GM10266 (cell line): Measurements from ENCODE around the gene SCN1A.
"Not testable (repeated sequence)": the region's sequence is repeated elsewhere in the genome, so short reads cannot be mapped to it uniquely, and the experiment has no call there.

ENCODE experiments used
- DNase-seq: peaks from one replicate; pipeline ENCODE4 v3.0.0; 2012; ENCODE audit errors: extremely low spot score
- CTCF ChIP-seq: IDR thresholded peaks from 2 replicates; pipeline ENCODE4 v1.5.1; 2012; ENCODE audit warnings: mild to moderate bottlenecking, low read depth; ENCODE audit not compliant: control insufficient read depth, insufficient read depth; ENCODE audit errors: missing control alignments

The SCN1A gene

DNA sequence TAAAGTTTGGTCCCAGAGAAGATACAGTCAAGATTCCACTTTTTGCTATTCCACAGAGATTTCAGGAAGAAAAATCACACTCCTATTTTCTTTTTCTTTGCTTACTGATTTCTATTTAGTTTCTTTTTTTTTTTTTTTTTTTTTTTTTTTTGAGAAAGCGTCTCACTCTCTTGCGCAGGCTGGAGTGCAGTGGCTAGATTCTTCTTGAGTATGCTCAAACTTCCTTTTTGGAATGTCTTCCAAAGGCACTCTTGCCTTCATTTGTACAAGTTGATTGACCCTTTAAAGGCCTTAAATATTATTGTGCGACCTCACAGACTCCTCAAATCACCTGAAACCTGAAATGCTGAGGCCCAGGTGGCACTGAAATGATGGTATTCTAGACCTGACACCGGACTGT lies 9.6 kb downstream of the SCN1A start:
- TF ChIP-seq CTCF = no peak
- no peak for DNase-seq

GRCh38 chr2:166117491-166117890 lies 10.3 kb downstream of the SCN1A start:
- no peak for TF ChIP-seq CTCF
- DNase-seq = no peak

- no peak for TF ChIP-seq CTCF
- DNase-seq = no peak
Observed at GRCh38 chr2:166115589-166115988, 12.2 kb downstream of the SCN1A start.

DNA sequence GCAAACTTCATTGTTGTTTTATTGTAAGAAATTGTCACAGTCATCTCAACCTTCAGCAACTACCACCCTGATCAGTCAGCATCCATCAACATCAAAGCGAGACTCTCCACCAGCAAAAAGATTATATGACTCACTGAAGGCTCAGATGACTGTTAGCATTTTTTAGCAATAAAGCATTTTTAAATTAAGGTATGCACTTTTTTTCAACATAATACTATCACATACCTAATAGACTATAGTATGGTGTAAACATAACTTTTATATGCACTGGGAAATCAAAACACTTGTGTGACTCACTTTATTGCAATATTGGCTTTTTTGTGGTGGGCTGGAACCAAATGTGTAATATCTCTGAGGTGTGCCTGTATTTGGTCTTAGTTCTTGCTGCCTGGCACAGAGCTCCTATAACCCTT lies 15.6 kb downstream of the SCN1A start:
- no peak for DNase-seq
- no peak for TF ChIP-seq CTCF

DNA sequence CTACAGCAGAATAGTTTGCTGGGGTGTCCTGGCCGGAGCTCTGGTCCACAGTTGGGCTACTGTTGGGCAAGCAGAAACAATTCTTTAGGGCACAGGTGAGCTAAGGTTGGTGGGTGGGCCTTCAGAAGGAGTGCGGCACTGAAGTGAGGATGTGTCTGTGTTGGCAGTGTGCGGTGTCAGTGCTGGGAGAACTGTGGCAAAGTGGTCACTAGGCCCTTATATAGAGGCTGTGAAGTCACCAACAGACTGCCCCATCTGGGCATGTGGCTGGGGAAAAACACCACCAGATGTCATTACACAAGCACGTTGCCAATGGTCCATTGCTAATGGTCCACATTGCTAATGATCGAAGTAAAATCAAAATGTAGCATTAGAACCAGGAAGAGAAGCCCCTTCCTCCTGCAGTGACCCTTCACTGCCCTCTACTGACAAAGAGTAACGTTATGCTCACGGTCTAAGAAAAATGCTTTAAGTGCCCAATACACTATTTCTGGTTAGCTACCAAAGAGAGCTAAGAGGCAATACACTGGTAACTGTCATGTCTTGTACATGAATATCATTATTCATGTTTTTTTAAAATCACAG lies 21.3 kb downstream of the SCN1A start:
- no peak for DNase-seq

GRCh38 chr2:166104773-166105172 lies 23.0 kb downstream of the SCN1A start:
- DNase-seq = no peak
- no peak for TF ChIP-seq CTCF

More for the DNA sequence above, 21.3 kb downstream of the SCN1A start:
- no peak for TF ChIP-seq CTCF

GRCh38 chr2:166104084-166104483 lies 23.7 kb downstream of the SCN1A start:
- no peak for TF ChIP-seq CTCF
- DNase-seq = no peak

- not testable (repeated sequence) for DNase-seq
Observed at GRCh38 chr2:166103277-166103676, 24.5 kb downstream of the SCN1A start.
